Mammary epithelial cell (primary cell): ENCODE measurements around the gene STK39.

Experiments
- CTCF ChIP-seq, 2 donors: IDR thresholded peaks in 1 of 2; conservative IDR thresholded peaks in 1 of 2; 2 replicates each; pipeline ENCODE4 v1.5.1; 2011 to 2012; ENCODE audit warnings: inconsistent platforms in 2 of 2, low read length in 2 of 2, mild to moderate bottlenecking in 2 of 2, control low read depth in 1 of 2, low read depth in 1 of 2; ENCODE audit not compliant: insufficient read depth in 1 of 2; ENCODE audit errors: extremely low read depth in 1 of 2
- EZH2 ChIP-seq: IDR thresholded peaks from 2 replicates; pipeline ENCODE4 v1.6.1; 2012; ENCODE audit warnings: low read length, inconsistent platforms, borderline replicate concordance

- TF ChIP-seq CTCF (conservative IDR thresholded peaks at IDR 0.05 in 1 of 2, IDR thresholded peaks at IDR 0.05 in 1 of 2; ENCODE audit: extremely low read depth in 1 of 2, insufficient read depth in 1 of 2, low read depth in 1 of 2, low read length in 2 of 2) (no peak), EZH2 (no peak)
Measured at GRCh38 chr2:167950571-167950970, 296.8 kb downstream of the STK39 start.
